Activated CD8-positive, alpha-beta memory T cell treated with anti-CD3 and anti-CD28 coated beads for 24 hours (primary cell): Measurements from ENCODE around the gene GAP43.

Experiments
- DNase-seq: peaks from one replicate; pipeline ENCODE4 v3.0.0-alpha.2; 2020

Gene GAP43

DNA sequence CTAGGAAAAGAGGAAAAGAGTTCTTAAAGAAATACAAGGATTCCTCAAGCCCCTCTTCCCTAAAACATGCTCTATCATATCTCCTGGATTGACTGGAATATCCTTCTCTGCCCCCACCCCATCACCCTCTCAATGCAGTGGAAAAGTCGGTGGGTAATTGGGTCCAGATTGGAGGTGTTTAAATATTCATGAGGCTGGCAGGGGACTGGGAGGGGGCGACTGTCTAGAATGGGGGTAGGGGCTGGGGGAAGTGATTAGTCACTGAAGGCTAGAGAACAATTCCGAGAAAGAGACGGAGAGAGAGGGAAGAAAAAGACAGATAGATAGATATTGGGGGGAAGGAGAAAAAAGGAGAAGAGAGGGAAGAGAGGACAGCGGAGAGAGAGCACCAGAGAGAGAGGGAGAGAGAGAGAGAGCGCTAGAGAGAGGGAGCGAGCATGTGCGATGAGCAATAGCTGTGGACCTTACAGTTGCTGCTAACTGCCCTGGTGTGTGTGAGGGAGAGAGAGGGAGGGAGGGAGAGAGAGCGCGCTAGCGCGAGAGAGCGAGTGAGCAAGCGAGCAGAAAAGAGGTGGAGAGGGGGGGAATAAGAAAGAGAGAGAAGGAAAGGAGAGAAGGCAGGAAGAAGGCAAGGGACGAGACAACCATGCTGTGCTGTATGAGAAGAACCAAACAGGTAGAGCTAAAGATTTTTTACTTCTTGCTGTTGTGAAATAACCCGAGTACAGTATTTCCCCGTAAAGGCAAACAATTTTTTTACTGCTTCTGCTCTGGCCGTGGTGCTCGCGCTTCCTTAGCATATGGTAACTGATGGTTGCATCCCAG lies at the start of gene GAP43:
GAP43 (plus strand) TSS at position 467 of the 825 bp plus-strand sequence; CDS start at position 647, 180 bp downstream.
- no peak for DNase-seq

- DNase-seq, result no peak
These were observed 46.9 kb upstream of the GAP43 start for GRCh38 chr3:115576325-115576875.

DNA sequence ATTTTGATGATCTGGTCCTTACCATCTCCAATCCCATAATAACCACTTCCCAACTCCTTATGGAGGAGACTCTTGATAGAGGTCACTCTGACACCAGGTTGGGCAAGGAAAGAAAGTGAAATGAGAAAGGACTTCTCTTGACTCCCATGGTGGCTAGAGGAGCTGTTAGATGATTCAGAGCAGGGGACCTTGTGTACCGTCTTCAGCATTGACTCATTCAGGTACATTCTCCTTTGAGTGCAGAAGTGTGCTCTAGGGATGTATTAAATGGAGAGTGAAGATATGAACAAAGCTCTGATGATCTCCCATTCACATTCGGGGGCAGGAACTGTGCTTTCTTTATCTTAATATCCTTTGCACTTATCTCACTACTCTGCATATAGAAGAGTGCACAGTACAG lies 46.3 kb upstream of the GAP43 start:
- no peak for DNase-seq

GRCh38 chr3:115578331-115578730 lies 45.0 kb upstream of the GAP43 start:
- DNase-seq, result no peak

GRCh38 chr3:115580566-115580965 lies 42.7 kb upstream of the GAP43 start:
- DNase-seq, result no peak

- no peak for DNase-seq
These were observed 41.8 kb upstream of the GAP43 start for GRCh38 chr3:115581362-115582135.

GRCh38 chr3:115588201-115589115 lies 34.9 kb upstream of the GAP43 start:
- DNase-seq, result no peak

DNA sequence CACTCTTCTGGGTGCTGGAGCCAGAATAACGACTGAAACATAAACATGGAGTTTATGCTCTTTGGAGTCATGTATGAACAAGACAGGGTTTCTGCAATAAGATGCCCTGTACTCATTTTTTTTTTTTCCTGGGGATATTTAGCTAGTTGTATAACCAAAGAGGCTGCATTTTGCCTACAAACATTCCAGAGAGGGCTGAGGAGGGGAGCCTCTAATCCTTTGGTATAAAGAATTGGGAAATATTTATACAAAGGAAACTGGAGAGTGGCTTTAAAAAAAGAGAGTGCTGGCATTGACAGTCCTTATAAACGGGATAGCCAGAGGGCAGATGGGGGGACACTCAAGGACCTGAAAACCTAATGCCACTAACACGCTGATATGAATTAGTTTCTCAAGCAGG lies 32.4 kb upstream of the GAP43 start:
- DNase-seq, result no peak

- DNase-seq, result no peak
These were observed 27.6 kb upstream of the GAP43 start for GRCh38 chr3:115595611-115596275.

- DNase-seq, result no peak
These were observed 25.1 kb upstream of the GAP43 start for GRCh38 chr3:115598216-115598615.

GRCh38 chr3:115602194-115602593 lies 21.1 kb upstream of the GAP43 start:
- no peak for DNase-seq

GRCh38 chr3:115611630-115612029 lies 11.7 kb upstream of the GAP43 start:
- DNase-seq, result no peak

GRCh38 chr3:115615001-115615814 lies 8.1 kb upstream of the GAP43 start:
- DNase-seq, result no peak

- DNase-seq, result no peak
These were observed 6.8 kb upstream of the GAP43 start for GRCh38 chr3:115616461-115616860.

GRCh38 chr3:115617591-115617990 lies 5.7 kb upstream of the GAP43 start:
- DNase-seq, result no peak

- DNase-seq, result no peak
These were observed 875 bp downstream of the GAP43 start for GRCh38 chr3:115624029-115624741.

- DNase-seq, result no peak
These were observed 1.6 kb downstream of the GAP43 start for GRCh38 chr3:115624901-115625300.

- no peak for DNase-seq
These were observed 2.7 kb downstream of the GAP43 start for GRCh38 chr3:115626006-115626409.

GRCh38 chr3:115626721-115627120 lies 3.4 kb downstream of the GAP43 start:
- DNase-seq, result no peak
